Calu3 (cell line): Measurements from ENCODE around the gene METTL24. TPM values are rescaled to one million over a fixed set of nuclear protein-coding genes. Genes with fewer than 3 reads are reported as not detected.

ENCODE experiments used
- BruUV-seq: library from RNA; stranded (reverse); fragments of 400-500 nt; replicated peaks from 2 replicates; lab custom pipeline; 2021; lab: Mats Ljungman, UMichigan
- CTCF ChIA-PET: fragments of 300-600 bp; sonication (Branson Sonifier 250); formaldehyde crosslinking; loops from one replicate; lab custom pipeline; 2022; ENCODE audit warnings: antibody characterized with exemption; lab: Charles Lee
- DNase-seq: peaks from one replicate; pipeline ENCODE4 v3.0.0; 2022
- H3K27ac Mint-ChIP-seq: one replicate; pipeline ENCODE4 v1.8.0; 2022; ENCODE audit warnings: mixed read lengths; ENCODE audit not compliant: unreplicated experiment
- H3K27me3 Mint-ChIP-seq: one replicate; pipeline ENCODE4 v1.8.0; 2022; ENCODE audit warnings: mixed read lengths; ENCODE audit not compliant: unreplicated experiment
- H3K36me3 Mint-ChIP-seq: one replicate; pipeline ENCODE4 v1.8.0; 2022; ENCODE audit warnings: mild to moderate bottlenecking, moderate library complexity, mixed read lengths; ENCODE audit not compliant: insufficient read depth, unreplicated experiment
- H3K4me1 Mint-ChIP-seq: one replicate; pipeline ENCODE4 v1.8.0; 2022; ENCODE audit warnings: mild to moderate bottlenecking, low read depth, mixed read lengths; ENCODE audit not compliant: unreplicated experiment
- H3K4me3 Mint-ChIP-seq: one replicate; pipeline ENCODE4 v1.8.0; 2022; ENCODE audit warnings: mild to moderate bottlenecking, low read depth, moderate library complexity, mixed read lengths; ENCODE audit not compliant: unreplicated experiment
- H3K9me3 Mint-ChIP-seq: one replicate; pipeline ENCODE4 v1.8.0; 2022; ENCODE audit warnings: low read depth, mixed read lengths; ENCODE audit not compliant: unreplicated experiment
- intact Hi-C: fragments of 100-400 bp; cut with micrococcal nuclease; formaldehyde crosslinking; loops from one replicate; pipeline ENCODE4 v1.10.0; 2022; ENCODE audit not compliant: unreplicated experiment
- total RNA-seq: library from RNA; stranded (reverse); gene quantifications from 2 replicates; pipeline ENCODE4 v1.2.3, GENCODE V29; 2022
- TF ChIP-seq, protein P1 (sequence below): fragments of 200-600 bp; IDR thresholded peaks from one replicate; pipeline ENCODE4 v1.8.0; 2022; ENCODE audit warnings: antibody characterized with exemption; ENCODE audit not compliant: unreplicated experiment

The METTL24 gene
- total RNA-seq, 1 experiment from 2014 or later, result not detected

DNA sequence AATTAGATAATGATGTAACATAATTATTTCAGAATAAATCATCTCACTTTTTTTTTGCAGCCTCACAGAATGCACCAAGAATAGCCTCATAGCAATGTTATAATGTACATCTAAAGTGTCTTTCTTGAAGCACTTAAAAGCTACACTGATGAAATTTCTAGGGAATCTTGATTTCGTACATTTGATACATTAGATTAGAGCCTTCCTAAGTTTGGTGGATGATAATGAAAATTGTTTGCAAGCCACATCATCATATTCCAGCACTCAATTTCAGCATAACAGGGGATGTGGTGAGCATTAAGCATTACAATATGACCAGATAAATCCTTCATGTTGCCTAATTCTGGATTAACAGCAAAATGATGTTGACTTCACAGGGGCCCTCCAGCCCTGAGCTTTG is 9.7 kb upstream of the METTL24 start:
- Mint-ChIP-seq H3K4me3 (no peak overlapping the region), H3K9me3 (no peaks in the 10 kb centered on the region), H3K27ac (no peak overlapping the region), H3K4me1 (peaks cover 9% of the 10 kb centered on the region), H3K36me3 (no peaks in the 10 kb centered on the region), H3K27me3 (peaks cover 87% of the 10 kb centered on the region)
- BruUV-seq, result no TSS peak
- DNase-seq, result no peak
- intact Hi-C loops, result no loop called here
- TF ChIP-seq, protein P1, sequence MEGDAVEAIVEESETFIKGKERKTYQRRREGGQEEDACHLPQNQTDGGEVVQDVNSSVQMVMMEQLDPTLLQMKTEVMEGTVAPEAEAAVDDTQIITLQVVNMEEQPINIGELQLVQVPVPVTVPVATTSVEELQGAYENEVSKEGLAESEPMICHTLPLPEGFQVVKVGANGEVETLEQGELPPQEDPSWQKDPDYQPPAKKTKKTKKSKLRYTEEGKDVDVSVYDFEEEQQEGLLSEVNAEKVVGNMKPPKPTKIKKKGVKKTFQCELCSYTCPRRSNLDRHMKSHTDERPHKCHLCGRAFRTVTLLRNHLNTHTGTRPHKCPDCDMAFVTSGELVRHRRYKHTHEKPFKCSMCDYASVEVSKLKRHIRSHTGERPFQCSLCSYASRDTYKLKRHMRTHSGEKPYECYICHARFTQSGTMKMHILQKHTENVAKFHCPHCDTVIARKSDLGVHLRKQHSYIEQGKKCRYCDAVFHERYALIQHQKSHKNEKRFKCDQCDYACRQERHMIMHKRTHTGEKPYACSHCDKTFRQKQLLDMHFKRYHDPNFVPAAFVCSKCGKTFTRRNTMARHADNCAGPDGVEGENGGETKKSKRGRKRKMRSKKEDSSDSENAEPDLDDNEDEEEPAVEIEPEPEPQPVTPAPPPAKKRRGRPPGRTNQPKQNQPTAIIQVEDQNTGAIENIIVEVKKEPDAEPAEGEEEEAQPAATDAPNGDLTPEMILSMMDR, result no peak
- CTCF ChIA-PET, result no interaction called here

DNA sequence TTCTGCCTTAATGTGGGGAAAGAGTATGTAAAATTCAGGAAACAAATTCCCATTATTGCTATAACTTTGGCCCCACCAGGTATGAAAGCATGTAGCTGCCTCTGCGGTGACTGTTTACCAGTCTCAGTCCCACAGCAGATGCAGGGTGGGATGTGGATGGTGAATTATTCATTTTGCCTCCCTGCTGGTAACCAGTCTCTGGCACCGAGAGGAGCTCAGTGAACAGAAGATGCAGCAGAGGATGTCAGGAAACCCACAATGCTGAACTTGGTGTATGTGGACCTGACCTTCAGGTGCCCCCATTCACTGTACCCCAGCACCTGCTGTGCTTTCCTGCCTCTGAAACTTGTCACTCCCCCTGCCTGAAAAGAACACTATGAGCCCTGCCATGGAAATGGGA is 8.8 kb upstream of the METTL24 start:
- Mint-ChIP-seq H3K9me3 (peaks cover 3% of the 10 kb centered on the region), H3K27me3 (peaks cover 87% of the 10 kb centered on the region), H3K4me1 (peaks cover 9% of the 10 kb centered on the region), H3K27ac (no peak overlapping the region), H3K4me3 (no peak overlapping the region), H3K36me3 (no peaks in the 10 kb centered on the region)
- TF ChIP-seq, protein P1, result no peak
- no peak for DNase-seq
- CTCF ChIA-PET, result no interaction called here
- intact Hi-C loops, result no loop called here
- no TSS peak for BruUV-seq

DNA sequence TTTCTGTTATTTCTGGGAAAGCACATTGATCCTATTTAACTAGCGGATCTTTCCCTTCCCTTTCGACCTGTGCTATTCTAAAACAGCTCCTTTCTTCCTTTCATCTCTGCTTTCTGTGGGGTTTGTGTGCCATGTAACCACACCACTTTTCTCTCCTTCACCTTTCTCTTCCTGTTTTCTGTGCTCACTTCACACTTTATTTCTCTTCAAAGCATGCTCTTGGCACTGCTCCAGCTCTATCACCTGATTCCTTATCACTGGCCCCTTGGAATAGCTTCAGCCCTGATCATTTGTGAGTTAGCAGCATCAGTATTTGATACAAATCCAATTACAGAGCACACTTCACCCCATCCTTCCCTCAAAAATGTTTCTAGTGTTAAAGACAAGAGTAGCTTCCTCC is 8.1 kb upstream of the METTL24 start:
- Mint-ChIP-seq H3K27ac (no peak overlapping the region), H3K4me1 (peaks cover 13% of the 10 kb centered on the region), H3K27me3 (peaks cover 84% of the 10 kb centered on the region), H3K36me3 (no peaks in the 10 kb centered on the region), H3K4me3 (no peak overlapping the region), H3K9me3 (peaks cover 5% of the 10 kb centered on the region)
- no peak for DNase-seq
- intact Hi-C loops, result no loop called here
- TF ChIP-seq, protein P1, result no peak
- no TSS peak for BruUV-seq
- CTCF ChIA-PET, result no interaction called here

DNA sequence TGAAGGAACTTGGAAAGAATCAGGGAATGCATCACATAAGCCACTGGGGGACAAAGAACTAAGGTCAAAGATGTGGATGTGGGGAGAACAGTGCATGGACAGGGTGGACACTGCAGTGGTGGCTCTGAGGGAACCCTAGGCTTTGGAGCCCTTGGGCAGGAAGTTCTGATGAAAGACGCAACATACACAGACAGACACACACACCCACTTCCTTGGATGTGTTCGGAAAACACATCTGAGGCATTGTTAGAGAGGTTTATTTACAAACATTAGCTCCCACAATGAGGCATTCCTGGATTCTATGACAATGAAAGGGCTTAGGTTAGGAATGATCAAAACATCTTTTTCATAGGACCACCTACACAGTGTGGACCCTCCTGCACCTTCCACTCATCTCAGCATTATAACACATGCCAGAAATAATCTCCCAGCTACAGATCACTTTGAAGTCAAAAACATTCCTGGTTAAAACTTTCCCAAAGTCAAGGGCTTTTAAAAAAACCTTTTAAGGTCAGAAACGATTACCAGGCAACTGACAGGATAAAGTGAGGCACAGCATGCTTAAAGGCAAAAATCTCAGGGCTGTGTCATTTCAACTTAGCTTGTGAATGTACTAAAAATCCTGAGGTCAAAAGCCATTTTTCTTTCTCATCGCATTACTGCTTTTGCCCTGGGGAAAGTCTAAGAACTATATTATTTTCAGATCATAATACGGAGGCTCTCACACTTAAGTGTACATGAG is 6.4 kb upstream of the METTL24 start:
- Mint-ChIP-seq H3K36me3 (no peaks in the 10 kb centered on the region), H3K27me3 (peaks cover 75% of the 10 kb centered on the region), H3K27ac (no peak overlapping the region), H3K4me1 (peaks cover 30% of the 10 kb centered on the region), H3K4me3 (no peak overlapping the region), H3K9me3 (peaks cover 5% of the 10 kb centered on the region)
- intact Hi-C loops, result no loop called here
- no TSS peak for BruUV-seq
- no peak for DNase-seq
- TF ChIP-seq, protein P1, result no peak
- CTCF ChIA-PET, result interaction anchor here (0.6 kb wide), 1 partner anchor 399 kb away, joined by 4 read pairs; no protein-coding TSS in a partner anchor
